ENCODE results near the gene MATN1. TPM values are rescaled to one million over a fixed set of nuclear protein-coding genes. Genes with fewer than 3 reads are reported as not detected.

Gene MATN1
- total RNA-seq, 1 donor from 2014 or later: 0.72 TPM

GRCh38 chr1:30732277-30732996 is 9.1 kb upstream of the MATN1 start:
- no peak for DNase-seq (ENCODE audit: low spot score)

GRCh38 chr1:30731806-30732276 is 8.5 kb upstream of the MATN1 start:
- no peak for DNase-seq (ENCODE audit: low spot score)

- DNase-seq (ENCODE audit: low spot score): no peak
These were observed 7.9 kb upstream of the MATN1 start for GRCh38 chr1:30731109-30731805.

GRCh38 chr1:30730346-30731108 is 7.1 kb upstream of the MATN1 start:
- no peak for DNase-seq (ENCODE audit: low spot score)

- DNase-seq (ENCODE audit: low spot score): no peak
These were observed 6.5 kb upstream of the MATN1 start for GRCh38 chr1:30729901-30730300.

GRCh38 chr1:30728832-30729638 is 5.7 kb upstream of the MATN1 start:
- DNase-seq (ENCODE audit: low spot score): no peak

- no peak for DNase-seq (ENCODE audit: low spot score)
These were observed 5.0 kb upstream of the MATN1 start for GRCh38 chr1:30728340-30728739.

- peak; percentile 70 for DNase-seq (ENCODE audit: low spot score)
These were observed 4.4 kb upstream of the MATN1 start for GRCh38 chr1:30727824-30728223.

- DNase-seq (ENCODE audit: low spot score): no peak
These were observed 3.6 kb upstream of the MATN1 start for GRCh38 chr1:30726773-30727684.

GRCh38 chr1:30726236-30726635 is 2.9 kb upstream of the MATN1 start:
- DNase-seq (ENCODE audit: low spot score): peak; percentile 59

- no peak for DNase-seq (ENCODE audit: low spot score)
These were observed 2.2 kb upstream of the MATN1 start for GRCh38 chr1:30725450-30726095.

GRCh38 chr1:30724655-30725421 is 1.5 kb upstream of the MATN1 start:
- no peak for DNase-seq (ENCODE audit: low spot score)

- DNase-seq (ENCODE audit: low spot score): no peak
These were observed 790 bp upstream of the MATN1 start for GRCh38 chr1:30724175-30724574.

GRCh38 chr1:30721812-30722537 is 1.4 kb downstream of the MATN1 start:
- no peak for DNase-seq (ENCODE audit: low spot score)

GRCh38 chr1:30721341-30721793 is 2.0 kb downstream of the MATN1 start:
- DNase-seq (ENCODE audit: low spot score): no peak

- no peak for DNase-seq (ENCODE audit: low spot score)
These were observed 2.8 kb downstream of the MATN1 start for GRCh38 chr1:30720271-30721223.

Measured in umbilical cord (tissue), 2 donors.